HG03066 (cell line): ENCODE results near the gene FAM118A.
"Not testable (repeated sequence)": the region's sequence is repeated elsewhere in the genome, so short reads cannot be mapped to it uniquely, and the experiment has no call there.

Experiments
- ATAC-seq: cut with Tn5 transposase; IDR thresholded peaks from one replicate; pipeline ENCODE4 v1.9.1; 2021; ENCODE audit warnings: low read depth; ENCODE audit not compliant: unreplicated experiment

FAM118A gene

GRCh38 chr22:45328822-45329529 is 19.2 kb downstream of the FAM118A start:
- ATAC-seq, result no peak

- no peak for ATAC-seq
These were observed 19.8 kb downstream of the FAM118A start for GRCh38 chr22:45329530-45329936.

GRCh38 chr22:45330548-45330947 is 20.8 kb downstream of the FAM118A start:
- no peak for ATAC-seq

GRCh38 chr22:45331486-45331885 is 21.8 kb downstream of the FAM118A start:
- no peak for ATAC-seq

- no peak for ATAC-seq
These were observed 22.3 kb downstream of the FAM118A start for GRCh38 chr22:45332001-45332400.

- no peak for ATAC-seq
These were observed 24.3 kb downstream of the FAM118A start for GRCh38 chr22:45334068-45334467.

- no peak for ATAC-seq
These were observed 24.8 kb downstream of the FAM118A start for GRCh38 chr22:45334528-45334927.

- ATAC-seq, result no peak
These were observed 25.5 kb downstream of the FAM118A start for GRCh38 chr22:45335021-45335818.

- no peak for ATAC-seq
These were observed 26.3 kb downstream of the FAM118A start for GRCh38 chr22:45335854-45336522.

- ATAC-seq, result no peak
These were observed 27.3 kb downstream of the FAM118A start for GRCh38 chr22:45336971-45337431.

- no peak for ATAC-seq
These were observed 27.8 kb downstream of the FAM118A start for GRCh38 chr22:45337536-45337935.

- no peak for ATAC-seq
These were observed 29.1 kb downstream of the FAM118A start for GRCh38 chr22:45338795-45339194.

GRCh38 chr22:45340323-45340722 is 30.6 kb downstream of the FAM118A start:
- ATAC-seq, result no peak

GRCh38 chr22:45341498-45341897 is 31.8 kb downstream of the FAM118A start:
- ATAC-seq, result no peak

GRCh38 chr22:45343143-45343542 is 33.4 kb downstream of the FAM118A start:
- no peak for ATAC-seq

GRCh38 chr22:45344334-45344733 is 34.6 kb downstream of the FAM118A start:
- ATAC-seq, result no peak

GRCh38 chr22:45349916-45350315 is 40.2 kb downstream of the FAM118A start:
- no peak for ATAC-seq

- no peak for ATAC-seq
These were observed 42.2 kb downstream of the FAM118A start for GRCh38 chr22:45351956-45352355.

GRCh38 chr22:45352757-45353156 is 43.0 kb downstream of the FAM118A start:
- ATAC-seq, result not testable (repeated sequence)

GRCh38 chr22:45353786-45354185 is 44.1 kb downstream of the FAM118A start:
- ATAC-seq, result no peak

- no peak for ATAC-seq
These were observed 47.8 kb downstream of the FAM118A start for GRCh38 chr22:45357490-45357889.
